Measurements from ENCODE around the gene OCRL. TPM values are rescaled to one million over a fixed set of nuclear protein-coding genes. Genes with fewer than 3 reads are reported as not detected.
"Not testable (repeated sequence)": the region's sequence is repeated elsewhere in the genome, so short reads cannot be mapped to it uniquely, and the experiment has no call there.

Gene OCRL
- total and polyA plus RNA-seq, 3 donors from 2014 or later = 67.9 to 94.1 (median 88.2) TPM

DNA sequence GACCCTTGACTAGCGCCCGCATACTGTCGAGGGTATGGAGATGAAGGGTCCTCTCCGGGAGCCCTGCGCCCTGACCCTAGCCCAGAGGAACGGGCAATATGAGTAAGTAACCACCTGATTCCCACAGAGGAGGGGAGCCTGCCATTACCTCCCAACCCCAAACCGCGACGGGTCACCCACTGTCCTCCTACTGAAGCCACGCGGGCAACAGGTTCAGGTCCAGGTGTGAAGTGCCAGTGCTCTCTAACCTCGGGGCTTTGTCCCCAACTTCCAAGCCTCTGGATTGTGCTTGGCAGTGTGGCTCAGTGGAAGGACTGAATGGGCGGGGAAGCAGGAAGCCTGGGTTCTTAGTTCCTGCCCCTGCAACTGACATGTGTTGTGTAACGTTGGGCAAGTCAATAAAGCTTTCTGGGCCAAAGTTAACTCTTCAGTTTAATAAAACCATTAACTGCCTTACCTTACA is 694 bp downstream of the OCRL start:
- TF ChIP-seq, protein P1, sequence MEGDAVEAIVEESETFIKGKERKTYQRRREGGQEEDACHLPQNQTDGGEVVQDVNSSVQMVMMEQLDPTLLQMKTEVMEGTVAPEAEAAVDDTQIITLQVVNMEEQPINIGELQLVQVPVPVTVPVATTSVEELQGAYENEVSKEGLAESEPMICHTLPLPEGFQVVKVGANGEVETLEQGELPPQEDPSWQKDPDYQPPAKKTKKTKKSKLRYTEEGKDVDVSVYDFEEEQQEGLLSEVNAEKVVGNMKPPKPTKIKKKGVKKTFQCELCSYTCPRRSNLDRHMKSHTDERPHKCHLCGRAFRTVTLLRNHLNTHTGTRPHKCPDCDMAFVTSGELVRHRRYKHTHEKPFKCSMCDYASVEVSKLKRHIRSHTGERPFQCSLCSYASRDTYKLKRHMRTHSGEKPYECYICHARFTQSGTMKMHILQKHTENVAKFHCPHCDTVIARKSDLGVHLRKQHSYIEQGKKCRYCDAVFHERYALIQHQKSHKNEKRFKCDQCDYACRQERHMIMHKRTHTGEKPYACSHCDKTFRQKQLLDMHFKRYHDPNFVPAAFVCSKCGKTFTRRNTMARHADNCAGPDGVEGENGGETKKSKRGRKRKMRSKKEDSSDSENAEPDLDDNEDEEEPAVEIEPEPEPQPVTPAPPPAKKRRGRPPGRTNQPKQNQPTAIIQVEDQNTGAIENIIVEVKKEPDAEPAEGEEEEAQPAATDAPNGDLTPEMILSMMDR (IDR thresholded peaks at IDR 0.05) = no peak
- TF ChIP-seq POLR2A (IDR thresholded peaks at IDR 0.05) = no peak
- no peaks in the 10 kb centered on the region for H3K4me1 ChIP-seq
- H3K9me3 ChIP-seq = no peaks in the 10 kb centered on the region
- no peaks in the 10 kb centered on the region for H3K36me3 ChIP-seq (ENCODE audit: low read depth, missing control alignments)
- H3K4me3 ChIP-seq = peak overlapping the region; percentile 58 to 73
- WGBS, 2 donors = 0% methylated on average over 1 of the region's 14 CpGs; no CpG with 5 or more reads in 1 of the 2 donors
- peak; percentile 32 for DNase-seq
- intact Hi-C loops (cut with DNase I; ENCODE audit: low total_unique reads) = no loop called here
- H3K27ac ChIP-seq = peak overlapping the region; percentile 92 to 96
- H3K27me3 ChIP-seq = no peaks in the 10 kb centered on the region

DNA sequence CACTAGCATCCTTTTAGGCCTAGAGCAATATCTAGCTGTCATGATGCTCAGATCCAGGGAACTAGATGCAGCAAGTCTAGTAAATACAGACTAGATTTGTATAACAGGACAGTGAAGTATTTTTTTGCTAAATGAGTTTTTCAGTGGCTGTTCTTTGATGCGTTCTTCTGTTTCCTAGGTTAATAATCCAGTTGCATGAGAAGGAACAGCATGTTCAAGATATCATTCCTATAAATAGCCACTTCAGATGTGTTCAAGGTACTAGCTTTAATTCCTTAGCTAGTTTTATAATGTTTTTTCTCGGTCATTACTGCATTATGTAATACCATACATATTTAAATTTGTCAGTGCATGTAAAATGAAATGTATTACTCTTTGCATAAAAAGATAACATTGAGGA is 4.7 kb downstream of the OCRL start:
- no peaks in the 10 kb centered on the region for H3K9me3 ChIP-seq
- H3K27ac ChIP-seq = peak overlapping the region; percentile 31 to 64
- H3K4me3 ChIP-seq = no peak overlapping the region
- intact Hi-C loops (cut with DNase I; ENCODE audit: low total_unique reads) = no loop called here
- no peaks in the 10 kb centered on the region for H3K36me3 ChIP-seq (ENCODE audit: low read depth, missing control alignments)
- H3K4me1 ChIP-seq = peaks cover 5% of the 10 kb centered on the region
- no peaks in the 10 kb centered on the region for H3K27me3 ChIP-seq
- TF ChIP-seq, protein P1 (IDR thresholded peaks at IDR 0.05) = no peak
- TF ChIP-seq POLR2A (IDR thresholded peaks at IDR 0.05) = no peak
- WGBS, 2 donors = 30 to 38% methylated on average over 2 of the region's 2 CpGs
- no peak for DNase-seq

DNA sequence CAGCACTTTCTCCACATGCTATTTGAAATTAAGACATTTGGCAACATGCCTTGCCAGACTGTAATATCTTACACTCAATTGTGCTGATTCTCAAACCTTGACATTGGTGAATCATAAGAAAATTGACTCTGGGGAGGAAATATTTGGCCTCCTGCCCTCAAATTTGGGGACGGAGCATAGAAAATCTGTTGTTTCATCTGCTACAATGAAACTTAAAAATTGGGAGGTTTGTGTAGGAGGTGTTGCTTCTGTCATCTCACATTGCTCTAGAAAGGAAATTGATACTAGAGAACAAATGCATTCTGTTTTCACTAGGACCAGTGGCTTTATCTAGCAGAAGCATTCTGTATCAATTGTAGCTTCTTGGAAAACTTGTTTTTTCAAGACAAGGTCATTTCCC is 5.3 kb downstream of the OCRL start:
- WGBS, 2 donors = 38 to 40% methylated on average over 1 of the region's 1 CpG
- Histone ChIP-seq H3K9me3 (no peaks in the 10 kb centered on the region), H3K27me3 (no peaks in the 10 kb centered on the region), H3K27ac (peak overlapping the region; percentile 11 to 64), H3K4me3 (no peak overlapping the region), H3K36me3 (ENCODE audit: low read depth, missing control alignments) (no peaks in the 10 kb centered on the region), H3K4me1 (peaks cover 5% of the 10 kb centered on the region)
- DNase-seq = peak; percentile 53
- TF ChIP-seq POLR2A (IDR thresholded peaks at IDR 0.05) = no peak
- TF ChIP-seq, protein P1 (IDR thresholded peaks at IDR 0.05) = no peak
- intact Hi-C loops (cut with DNase I; ENCODE audit: low total_unique reads) = no loop called here

GRCh38 chrX:129549124-129549523 is 9.1 kb downstream of the OCRL start:
- Histone ChIP-seq H3K36me3 (ENCODE audit: low read depth, missing control alignments) (no peaks in the 10 kb centered on the region), H3K9me3 (no peaks in the 10 kb centered on the region), H3K4me3 (no peak overlapping the region), H3K27ac (peak overlapping the region in 1 of 2 donors; percentile 80), H3K4me1 (peaks cover 5% of the 10 kb centered on the region), H3K27me3 (no peaks in the 10 kb centered on the region)
- DNase-seq = peak; percentile 43
- TF ChIP-seq, protein P1 (IDR thresholded peaks at IDR 0.05) = no peak
- no peak for TF ChIP-seq POLR2A (IDR thresholded peaks at IDR 0.05)
- intact Hi-C loops (cut with DNase I; ENCODE audit: low total_unique reads) = no loop called here
- 56 to 59% methylated on average over 1 of the region's 1 CpG for WGBS, 2 donors

GRCh38 chrX:129553619-129554288 is 13.7 kb downstream of the OCRL start:
- Histone ChIP-seq H3K4me3 (no peak overlapping the region), H3K9me3 (no peaks in the 10 kb centered on the region), H3K36me3 (ENCODE audit: low read depth, missing control alignments) (no peaks in the 10 kb centered on the region), H3K27ac (no peak overlapping the region), H3K4me1 (peaks cover under 1% of the 10 kb centered on the region), H3K27me3 (no peaks in the 10 kb centered on the region)
- 58 to 81% methylated on average over 3 of the region's 3 CpGs for WGBS, 2 donors
- TF ChIP-seq, protein P1 (IDR thresholded peaks at IDR 0.05) = no peak
- TF ChIP-seq POLR2A (IDR thresholded peaks at IDR 0.05) = no peak
- intact Hi-C loops (cut with DNase I; ENCODE audit: low total_unique reads) = no loop called here
- no peak for DNase-seq

DNA sequence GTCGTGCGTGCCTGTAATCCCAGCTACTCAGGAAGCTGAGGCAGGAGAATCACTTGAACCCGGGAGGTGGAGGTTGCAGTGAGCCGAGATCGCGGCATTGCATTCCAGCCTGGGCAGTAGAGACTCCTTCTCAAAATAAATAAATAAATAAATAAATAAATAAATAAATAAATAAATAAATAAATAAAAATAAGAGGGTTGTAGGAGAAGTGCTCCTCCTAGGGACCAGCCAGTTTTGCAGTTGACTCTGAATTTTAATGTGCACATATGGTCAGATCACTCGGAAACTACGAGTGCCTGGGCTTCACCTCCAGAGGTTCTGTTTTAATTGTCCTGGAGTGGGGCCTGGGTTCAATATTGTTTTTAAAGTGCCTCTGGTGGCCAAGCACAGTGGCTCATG is 14.8 kb downstream of the OCRL start:
- H3K4me1 ChIP-seq; intact Hi-C loops (cut with DNase I; ENCODE audit: low total_unique reads); H3K36me3 ChIP-seq (ENCODE audit: low read depth, missing control alignments); H3K9me3 ChIP-seq; H3K27ac ChIP-seq; H3K27me3 ChIP-seq; DNase-seq; H3K4me3 ChIP-seq: not testable (repeated sequence)
- 94 to 100% methylated on average over 7 to 8 of the region's 8 CpGs for WGBS, 2 donors

All from testis (tissue), 3 donors.